HG03159 (cell line): Measurements from ENCODE around the gene TMEM86B.

Source experiments
- ATAC-seq: cut with Tn5 transposase; IDR thresholded peaks from one replicate; pipeline ENCODE4 v1.9.1; 2021; ENCODE audit warnings: mild to moderate bottlenecking, moderate library complexity; ENCODE audit not compliant: unreplicated experiment

Gene TMEM86B

GRCh38 chr19:55179606-55180484 is 48.7 kb downstream of the TMEM86B start, which contains the start of gene SYT5:
SYT5 (minus strand) TSS chr19:55180289; CDS start chr19:55179041, 1,248 bp downstream.
- ATAC-seq: peak; percentile 12

GRCh38 chr19:55178781-55179599 is 49.6 kb downstream of the TMEM86B start:
- ATAC-seq: peak; percentile 75
